ENCODE results near the gene KY.

The KY gene, protein sequence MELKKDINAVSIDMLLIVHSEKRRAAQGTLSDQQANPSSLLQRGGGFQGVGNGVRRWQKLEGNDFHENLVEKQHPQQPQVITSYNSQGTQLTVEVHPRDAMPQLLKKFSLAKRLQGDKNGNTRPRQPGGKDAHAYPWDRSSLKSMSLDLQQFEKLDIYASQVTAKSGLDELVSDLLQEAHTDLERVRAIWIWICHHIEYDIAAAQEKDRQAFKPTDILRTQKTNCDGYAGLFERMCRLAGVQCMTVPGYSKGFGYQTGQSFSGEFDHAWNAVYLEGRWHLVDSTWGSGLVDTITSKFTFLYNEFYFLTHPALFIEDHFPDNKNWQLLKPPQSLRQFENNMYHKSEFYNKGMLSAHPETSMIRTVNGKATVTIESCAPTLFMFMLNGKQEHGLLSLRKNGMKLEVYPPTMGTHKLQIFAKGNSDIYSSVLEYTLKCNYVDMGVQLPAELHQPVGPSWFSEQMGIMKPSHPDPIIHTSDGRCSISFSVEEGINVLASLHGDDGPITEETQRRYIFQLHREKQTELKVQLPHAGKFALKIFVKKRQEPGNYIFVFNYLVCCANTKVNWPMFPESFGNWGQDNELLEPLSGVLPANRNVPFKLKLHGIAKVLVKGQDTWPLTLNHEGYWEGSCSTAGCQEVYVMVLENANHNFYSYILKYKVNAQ

DNA sequence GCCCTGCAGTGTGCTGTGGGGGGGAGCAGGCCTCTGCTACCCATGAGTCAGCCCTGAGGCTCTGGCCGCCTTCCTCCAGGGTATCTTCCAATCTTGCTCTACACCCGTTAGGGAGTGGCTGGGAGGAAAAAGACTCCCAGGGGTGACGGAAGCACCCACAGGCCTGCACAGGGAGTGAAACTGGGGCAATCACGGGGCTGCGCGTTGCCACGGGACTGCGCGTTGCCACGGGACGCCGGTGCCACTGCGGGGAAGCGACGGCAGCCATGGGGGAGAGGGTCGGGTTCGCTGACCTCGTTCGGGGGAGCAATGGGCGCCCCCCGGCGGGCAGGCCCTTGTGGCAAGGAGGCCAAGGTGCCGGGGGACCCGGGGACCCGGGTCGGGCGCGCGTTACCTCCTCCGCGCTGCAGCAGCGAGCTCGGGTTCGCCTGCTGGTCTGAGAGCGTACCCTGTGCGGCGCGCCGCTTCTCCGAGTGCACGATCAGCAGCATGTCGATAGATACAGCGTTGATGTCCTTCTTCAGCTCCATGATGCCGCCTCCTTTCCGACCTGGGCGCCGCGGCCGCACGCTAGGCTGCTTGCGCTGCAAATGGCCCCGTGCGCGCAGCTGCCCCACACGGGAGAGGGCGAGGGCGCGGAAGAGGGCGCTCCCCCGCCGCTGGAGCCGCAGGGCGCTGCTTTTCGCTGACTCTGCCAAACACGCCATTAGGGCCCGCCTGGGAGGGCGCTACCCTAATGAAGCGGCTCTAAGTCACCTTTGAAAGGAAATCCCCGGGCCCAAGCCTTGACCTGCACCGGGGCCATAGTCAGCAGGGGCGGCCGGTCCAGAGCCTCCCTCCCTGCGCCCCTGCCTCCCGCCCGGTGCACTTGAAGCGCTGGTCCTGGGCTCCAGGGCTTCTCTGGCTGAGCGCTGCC, at the start of gene KY:
Gene KY, minus strand, starts transcription at position 592 of the 916 bp plus-strand sequence. Its CDS starts 62 bp downstream, at position 530.
- peak; percentile 67 for DNase-seq (ENCODE audit: low spot score)

DNA sequence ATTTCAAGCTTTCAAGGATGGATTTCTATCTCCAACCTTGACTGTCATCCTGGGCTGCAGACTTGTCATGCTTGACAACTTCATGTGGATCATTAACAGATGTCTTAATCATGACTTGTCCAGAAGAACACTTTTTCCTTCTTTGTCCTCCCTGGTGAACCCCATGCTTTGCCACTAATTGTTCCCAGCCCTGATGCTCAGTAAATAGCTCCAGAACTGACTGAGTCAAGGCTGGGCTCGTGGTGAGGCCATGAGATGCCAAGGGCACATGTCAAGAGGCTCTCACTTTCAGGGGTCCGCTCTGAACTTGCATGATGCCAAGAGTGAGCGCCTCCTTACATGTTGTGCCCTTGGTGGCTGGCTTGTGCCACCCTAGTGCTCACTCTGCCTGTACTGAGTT, 48.9 kb upstream of the KY start:
- no peak for DNase-seq (ENCODE audit: low spot score)

DNA sequence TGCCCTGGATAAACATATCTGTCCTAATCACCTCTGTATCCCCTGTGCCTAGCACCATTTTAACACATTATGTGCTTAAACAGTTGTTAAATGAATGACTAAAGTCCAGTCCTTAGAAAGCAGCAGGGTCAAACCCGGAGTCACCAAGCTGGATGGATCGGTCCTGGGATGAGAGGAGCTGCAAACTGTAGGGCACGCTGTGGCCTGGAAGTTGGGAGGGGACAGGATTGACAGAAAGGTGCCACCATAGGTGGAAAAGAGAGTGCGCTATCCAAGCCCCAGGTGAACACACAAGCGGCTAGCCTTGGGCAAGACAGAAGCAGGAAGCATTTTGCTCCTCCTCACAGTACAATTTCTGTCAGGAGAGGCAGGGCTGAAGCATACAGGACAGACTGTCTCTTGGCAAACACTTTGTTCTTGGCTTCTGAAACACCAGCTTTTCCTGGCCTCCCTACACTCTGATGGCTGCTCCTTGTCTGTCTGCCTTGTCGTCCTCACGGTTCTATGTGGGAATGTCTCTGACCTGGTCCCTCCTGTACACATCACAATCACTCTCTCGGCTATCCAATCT, 48.4 kb upstream of the KY start:
- no peak for DNase-seq (ENCODE audit: low spot score)

DNA sequence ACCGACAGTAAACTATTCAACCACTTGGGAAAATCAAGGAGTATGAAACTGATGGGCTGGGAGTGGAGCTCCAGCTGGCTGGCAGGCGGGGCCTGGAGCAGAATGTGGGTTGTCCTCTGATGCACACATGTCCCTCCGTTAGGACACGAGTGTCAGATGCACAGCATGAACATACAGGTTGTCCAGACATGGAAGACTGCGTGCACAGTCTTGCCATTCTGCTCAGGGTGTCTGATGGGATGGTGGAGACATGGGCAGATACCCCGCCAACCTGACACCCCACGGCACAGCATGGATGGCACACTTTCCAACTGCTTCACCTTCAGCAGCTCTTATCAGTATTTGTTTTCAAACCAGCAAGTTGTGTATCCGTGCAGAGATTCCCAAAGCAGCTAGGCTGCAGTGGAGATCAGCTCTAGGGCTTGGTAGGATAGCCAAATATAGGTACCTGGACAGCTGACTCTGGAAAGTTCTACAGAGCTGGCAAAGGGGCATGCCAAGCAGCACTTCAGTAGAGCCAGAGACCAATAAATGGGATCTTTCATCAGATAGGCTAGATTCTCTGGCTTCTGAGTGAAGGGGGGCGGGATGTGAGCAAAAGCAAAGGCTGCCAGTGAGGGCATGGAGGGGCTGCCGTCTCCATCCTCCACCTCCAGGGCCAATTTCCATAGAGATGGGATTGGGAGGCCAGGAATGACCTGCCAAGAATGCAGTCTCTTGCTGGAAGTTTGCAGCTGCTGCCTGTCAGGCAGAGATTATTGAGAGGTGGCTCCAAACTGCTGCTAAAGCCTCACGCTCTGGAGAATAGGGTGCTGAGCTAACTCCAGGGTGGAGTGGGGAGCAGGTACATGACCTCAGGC, 47.2 kb upstream of the KY start:
- peak; percentile 62 for DNase-seq (ENCODE audit: low spot score)

DNA sequence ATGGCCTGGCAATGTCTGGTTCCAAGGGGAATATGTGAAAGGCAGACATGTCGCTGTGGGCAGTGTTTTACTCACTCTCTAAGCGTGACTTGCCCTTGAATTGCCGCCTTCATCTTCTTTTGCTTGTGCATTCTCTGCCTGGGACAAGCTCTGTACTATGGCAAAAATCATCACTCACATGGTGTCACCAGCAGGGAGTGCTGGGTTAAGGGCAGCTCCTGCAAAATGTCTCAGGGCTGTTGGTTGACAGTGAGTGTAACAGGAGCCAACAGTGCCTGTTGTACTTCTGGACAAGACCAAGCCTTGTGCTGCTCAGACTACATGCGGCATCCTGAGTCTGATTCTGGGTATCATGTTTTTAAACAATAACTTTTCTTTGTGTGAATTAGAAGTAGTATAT, 45.3 kb upstream of the KY start:
- DNase-seq (ENCODE audit: low spot score): no peak

DNA sequence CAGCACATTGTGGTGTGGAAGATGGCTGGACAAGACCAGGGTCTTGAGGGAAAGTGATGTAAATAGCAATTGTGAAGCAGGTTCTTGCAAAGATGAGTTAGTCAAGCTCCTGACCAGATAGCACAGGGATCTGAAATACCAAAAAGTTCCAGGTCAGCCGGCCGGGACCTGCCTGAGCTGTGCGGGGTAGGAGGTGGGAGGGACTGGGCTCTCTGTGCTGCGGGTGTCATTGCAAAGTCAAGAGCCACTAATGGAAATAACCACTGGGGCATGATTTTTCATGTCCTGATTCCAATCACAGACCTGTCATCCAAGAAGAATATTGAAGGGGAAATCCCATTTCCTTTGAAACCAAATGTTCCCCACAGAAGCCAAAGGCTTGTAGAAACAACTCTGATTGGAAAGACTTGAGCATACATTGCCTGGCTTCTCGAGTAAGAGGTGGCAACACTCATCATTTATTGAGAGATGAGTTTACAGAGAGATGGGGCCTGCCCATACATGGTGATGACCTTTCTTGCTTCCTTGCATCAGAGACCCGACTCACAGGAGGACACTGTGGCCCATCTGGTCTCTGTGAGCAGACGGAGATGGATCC, 44.2 kb upstream of the KY start:
- no peak for DNase-seq (ENCODE audit: low spot score)

DNA sequence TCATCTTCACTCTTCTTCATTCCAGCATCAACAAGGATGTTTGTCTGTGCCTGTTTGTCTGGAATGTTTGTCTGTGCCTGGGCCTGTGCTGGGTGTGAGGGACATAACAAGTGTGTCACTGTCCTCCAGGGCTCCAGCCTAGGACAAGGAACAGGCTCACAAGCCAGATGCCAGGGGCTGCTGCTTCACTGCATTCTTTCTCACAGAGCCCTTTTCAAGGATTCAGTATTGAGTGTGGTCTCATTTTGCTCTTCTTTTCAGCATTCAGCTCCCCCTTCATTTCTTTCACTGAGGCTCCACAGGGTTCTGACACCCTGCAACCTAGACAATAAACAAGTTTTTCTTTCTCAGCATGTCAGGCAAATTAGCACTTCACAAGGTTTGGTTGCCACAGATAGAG, 43.6 kb upstream of the KY start:
- DNase-seq (ENCODE audit: low spot score): peak; percentile 51

DNA sequence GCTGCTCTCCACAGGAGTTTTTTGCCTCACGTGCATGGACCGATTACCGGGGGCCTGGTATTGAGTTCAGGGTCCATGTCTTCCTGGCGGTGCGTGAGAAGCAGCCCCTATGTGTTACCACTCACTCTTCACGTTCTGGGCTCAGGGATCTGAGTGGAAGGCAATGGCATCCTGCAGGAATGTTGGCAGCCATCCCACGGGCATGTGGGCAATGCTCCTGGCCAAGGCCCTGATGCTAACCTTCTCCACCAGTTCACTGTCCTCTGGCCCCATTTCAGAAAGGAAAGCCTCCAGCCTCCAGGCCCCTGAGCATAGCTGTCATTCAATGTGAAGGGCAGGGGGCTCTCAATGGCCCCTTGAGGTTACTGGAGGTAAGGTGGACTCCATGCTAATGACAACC, 43.0 kb upstream of the KY start:
- no peak for DNase-seq (ENCODE audit: low spot score)

DNA sequence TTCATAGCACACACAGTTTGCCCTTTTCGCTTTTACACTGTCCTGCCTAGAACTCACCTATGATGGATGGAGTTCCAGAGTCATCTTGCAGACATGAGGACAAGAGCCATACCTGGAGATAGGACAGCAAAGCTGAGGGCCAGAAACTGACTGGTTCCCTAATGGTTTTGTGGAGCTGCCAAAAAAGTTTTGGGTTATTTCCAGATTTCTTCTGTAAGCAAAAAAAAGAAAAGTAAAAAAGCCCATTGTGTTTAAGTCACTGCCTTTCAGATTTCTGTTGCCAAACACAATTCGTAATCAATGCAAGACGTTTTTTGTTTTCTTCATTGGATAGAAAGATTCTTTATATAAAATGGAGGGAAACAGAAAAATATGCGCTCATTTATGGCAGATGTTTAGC, 42.4 kb upstream of the KY start:
- no peak for DNase-seq (ENCODE audit: low spot score)

DNA sequence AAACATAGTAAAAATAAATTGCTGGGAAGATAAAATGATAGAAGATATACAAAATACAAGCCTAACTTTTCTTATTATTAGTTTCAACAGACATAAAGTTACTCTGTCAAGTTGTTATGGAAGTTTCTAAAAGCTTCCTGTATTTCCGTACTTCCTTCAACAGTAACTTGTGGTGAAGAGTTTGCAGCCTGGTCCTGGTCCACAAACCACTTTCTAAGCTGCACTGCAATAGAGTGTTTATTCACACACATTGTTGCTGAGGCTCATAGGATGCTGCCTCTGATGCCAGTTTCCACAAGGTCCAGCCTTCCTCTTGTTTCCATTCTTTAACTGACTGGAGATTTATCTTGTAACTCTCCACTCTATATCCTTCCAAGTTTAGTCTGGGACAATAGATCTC, 39.4 kb upstream of the KY start:
- no peak for DNase-seq (ENCODE audit: low spot score)

DNA sequence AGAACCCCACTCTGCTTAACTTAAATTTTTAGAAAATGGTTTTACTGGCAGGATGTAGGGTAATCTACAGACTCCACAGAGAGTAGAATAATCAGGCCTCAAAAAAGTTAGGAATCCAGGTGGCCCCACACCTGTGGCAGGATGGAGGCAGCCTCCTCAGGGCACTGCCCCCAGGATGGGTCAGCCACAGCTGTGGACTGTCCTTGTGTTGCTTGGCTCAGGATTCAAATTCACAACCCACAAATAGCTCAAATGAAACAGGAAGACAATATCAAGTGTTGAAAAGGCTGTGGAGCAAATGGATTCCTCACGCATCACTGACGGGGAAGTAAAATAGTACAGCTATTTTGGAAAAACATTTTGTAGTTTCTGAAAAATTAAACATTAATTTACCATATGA, 36.8 kb upstream of the KY start:
- no peak for DNase-seq (ENCODE audit: low spot score)

DNA sequence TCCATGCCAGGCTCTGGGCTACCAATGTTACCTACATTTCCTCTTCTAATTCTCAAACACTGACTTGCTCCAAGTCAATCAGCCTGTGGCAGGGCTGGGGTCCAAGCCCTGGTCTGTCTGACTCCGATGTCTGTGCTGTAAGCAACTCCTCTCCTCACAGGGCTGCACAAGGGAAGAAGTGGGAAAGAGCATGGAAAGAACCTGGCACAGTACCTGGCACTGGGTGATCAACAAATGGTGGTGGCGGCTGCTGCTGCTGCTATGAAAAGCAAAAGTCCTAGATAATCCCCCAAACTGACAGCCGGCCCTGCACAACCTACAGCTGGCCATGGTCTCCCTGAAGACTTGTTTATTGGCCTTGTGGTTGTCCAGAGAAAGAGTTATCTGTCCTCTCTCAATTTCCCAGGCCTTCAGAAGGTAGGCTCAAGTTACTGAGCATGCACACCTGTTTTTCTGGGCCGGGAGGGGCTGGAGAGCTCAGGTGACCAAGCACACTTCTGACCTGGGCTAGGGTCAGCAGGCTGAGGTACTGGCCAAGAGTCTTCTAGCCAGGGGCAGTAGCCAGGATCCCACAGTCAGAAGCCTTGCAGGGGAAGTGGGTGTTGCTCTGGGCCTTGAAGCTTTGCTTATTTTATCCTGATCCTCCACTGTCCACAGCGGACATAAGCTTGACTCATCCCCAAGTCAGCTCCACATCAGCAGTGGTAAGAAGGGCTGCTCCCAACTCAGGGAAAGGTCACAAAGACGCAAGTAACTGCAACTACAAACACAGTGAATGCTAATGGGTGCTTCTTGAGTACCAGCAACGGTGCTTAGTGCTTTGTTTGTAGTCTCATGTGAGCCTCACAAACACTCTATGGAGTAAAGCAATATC, 35.3 kb upstream of the KY start:
- DNase-seq (ENCODE audit: low spot score): no peak

DNA sequence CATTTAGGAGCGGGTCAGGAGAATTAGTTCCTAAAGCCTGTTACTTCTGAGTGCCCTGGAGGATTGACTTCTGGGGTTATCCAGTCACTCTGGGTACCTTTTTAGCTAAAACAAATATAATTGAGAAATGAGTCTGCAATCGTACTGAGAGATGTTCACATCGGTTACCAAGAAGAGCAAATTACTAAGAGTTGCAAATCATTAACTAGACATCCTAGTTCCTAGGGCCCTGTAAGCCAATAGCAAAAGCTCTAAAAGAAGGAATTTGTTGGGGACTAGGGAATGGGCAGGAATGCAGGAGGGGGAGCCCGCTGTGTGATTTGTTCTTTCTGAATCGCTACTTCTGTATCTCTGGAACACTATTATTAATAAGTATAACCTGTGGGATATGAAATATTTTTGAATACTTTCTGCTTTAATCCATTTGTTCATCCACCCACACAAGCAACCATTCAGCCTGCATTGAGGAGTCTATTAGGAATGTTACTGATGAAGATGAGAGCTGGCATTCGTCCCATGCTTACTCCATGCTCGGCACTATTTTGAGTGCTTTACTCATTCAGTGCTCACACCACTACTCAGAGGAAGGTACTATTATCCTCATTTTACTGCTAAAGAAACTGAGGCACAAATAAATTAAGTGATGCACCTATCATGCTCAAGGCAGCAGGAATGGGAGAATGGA, 31.5 kb upstream of the KY start:
- DNase-seq (ENCODE audit: low spot score): no peak

DNA sequence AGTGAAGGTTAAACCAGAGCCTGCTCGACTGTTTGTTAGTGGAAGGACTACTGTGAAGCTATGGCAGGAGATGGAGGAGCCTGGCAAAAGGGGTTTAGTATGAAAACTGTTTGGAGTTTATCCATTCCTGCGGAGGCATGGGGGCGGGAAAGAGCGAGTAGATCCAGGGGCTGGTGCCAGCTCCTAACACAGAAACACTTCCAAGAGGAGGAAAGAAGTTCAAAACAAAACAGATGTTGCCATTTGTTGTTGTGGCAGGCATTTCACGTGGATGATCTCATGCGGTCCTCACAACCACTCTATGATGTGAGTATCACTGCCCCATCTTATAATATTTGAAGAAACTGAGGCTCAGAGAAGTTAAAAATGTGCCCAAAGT, 30.7 kb upstream of the KY start:
- no peak for DNase-seq (ENCODE audit: low spot score)

DNA sequence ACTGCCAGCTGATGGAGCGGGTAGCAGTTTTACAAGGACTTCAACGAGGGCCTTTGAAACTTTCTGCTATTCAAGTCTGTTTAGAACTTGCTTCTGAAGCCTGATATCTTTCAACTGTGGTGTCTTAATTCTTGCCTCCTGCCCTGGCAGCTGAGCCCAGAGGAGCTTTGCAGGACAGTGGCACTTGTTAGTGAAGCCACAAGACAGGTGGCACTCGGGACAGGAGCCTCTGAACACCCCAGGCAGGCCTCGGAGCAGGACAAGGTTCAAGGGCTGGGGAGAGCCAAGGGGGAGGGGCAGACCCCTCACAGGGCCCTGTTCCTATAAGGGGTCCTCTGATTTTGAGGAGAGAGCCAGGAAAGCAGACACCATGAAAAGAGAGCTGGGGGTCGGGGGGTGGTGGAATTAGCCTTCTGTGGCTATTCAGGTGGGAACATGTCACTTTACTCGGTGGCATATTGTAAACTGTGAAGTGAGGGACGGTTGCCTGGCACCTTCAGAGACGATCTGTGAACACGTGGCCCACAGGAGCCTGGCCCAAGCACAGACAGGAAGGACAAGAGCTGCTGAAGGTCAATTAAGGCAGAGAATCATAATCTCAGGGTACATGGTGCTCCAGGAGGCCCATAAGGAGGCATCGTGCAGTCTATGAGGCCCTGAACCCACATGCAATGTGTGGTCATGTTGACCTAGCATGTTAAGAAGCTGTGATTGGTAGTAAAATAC, 30.1 kb upstream of the KY start:
- no peak for DNase-seq (ENCODE audit: low spot score)

DNA sequence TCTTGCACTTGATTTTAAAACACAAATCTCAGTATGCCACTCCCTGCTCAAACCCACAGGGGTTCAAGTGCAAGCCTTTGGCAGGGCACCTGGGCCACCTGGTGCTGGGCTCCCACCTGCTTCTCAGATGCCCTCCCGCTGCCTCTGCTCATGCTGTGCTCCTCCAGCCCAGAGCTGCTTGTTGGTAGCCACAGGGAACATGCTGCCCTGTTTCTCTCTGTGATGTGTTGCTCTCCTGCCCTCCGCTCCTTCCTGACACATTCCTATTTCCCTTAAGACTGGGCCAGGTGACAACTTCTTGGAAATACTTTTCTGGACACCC, 27.1 kb upstream of the KY start:
- DNase-seq (ENCODE audit: low spot score): no peak

DNA sequence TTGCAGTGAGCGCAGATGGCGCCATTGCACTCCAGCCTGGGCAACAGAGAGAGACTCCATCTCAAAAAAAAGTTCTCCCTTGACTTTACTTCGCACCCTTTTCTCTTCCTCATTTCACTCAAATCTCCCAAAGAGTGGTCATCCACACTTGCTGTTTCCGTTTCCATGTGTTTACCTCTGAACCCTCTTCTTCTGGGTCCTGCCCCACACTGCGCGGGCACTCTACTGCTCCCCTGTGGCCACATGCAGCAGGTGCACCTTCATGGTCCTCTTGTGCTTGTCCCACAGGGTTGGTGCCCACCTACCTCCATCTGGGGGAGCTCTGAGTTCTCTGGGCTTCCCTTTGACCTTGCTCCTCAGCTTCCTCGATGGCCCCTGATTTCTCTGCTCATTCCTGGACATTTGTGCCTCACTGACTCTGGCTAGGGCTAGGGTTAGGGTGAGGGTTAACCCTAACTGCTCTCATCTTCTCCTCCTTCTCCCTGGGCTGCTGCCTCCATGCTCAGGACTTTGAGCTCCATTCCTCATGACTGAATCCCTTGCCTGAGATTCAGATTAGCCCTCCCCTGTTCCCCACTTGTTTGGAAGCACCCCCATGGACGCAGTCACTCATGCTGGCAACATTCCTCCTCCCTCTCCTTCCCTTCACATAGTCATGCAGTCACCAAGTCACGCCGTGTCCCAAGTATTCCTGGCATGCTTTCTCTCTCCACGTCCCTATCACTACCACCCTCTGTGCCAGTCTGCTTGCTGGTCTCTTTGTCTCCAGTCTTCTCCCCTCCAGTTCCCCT, 26.6 kb upstream of the KY start:
- no peak for DNase-seq (ENCODE audit: low spot score)

DNA sequence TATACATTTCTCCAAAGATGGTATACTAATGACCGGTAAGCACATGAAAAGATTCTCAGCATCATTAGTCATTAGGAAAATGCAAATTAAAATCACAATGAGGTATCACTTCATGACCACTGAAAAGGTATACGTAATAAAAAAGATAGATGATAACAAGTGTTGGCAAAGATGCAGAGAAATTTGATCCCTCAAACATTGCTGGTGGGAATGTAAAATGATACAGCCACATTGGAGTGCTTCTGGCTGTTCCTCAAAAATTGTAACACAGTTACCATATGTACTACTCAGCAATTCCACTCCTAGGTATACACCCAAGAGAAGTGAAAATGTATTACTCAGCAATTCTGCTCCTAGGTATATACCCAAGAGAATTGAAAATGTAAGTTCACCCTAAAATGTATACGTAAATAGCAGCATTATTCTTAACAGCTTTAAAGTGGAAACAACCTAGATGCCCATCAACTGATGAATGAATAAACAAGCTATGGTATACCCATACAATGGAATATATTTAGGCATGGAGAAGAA, 25.0 kb upstream of the KY start:
- DNase-seq (ENCODE audit: low spot score): no peak

Data from Ammon's horn (tissue), 1 donor.